GM19099 (cell line): ENCODE measurements around the gene C14orf119.

Experiments used
- POLR2A ChIP-seq: IDR thresholded peaks from 3 replicates; pipeline ENCODE4 v1.6.1; 2011; ENCODE audit warnings: low read depth; ENCODE audit not compliant: insufficient read length; ENCODE audit errors: extremely low read depth

The C14orf119 gene

GRCh38 chr14:23122086-23122485, 26.8 kb downstream of the C14orf119 start:
- no peak for TF ChIP-seq POLR2A

GRCh38 chr14:23123419-23123818, 28.1 kb downstream of the C14orf119 start:
- no peak for TF ChIP-seq POLR2A

- no peak for TF ChIP-seq POLR2A
Observed at GRCh38 chr14:23124337-23124954, 29.1 kb downstream of the C14orf119 start.

- TF ChIP-seq POLR2A, result no peak
Observed at GRCh38 chr14:23125011-23125410, 29.7 kb downstream of the C14orf119 start.

GRCh38 chr14:23125933-23126524, 30.7 kb downstream of the C14orf119 start:
- TF ChIP-seq POLR2A, result no peak

- no peak for TF ChIP-seq POLR2A
Observed at GRCh38 chr14:23126548-23127278, 31.4 kb downstream of the C14orf119 start.

GRCh38 chr14:23127861-23128260, 32.6 kb downstream of the C14orf119 start:
- TF ChIP-seq POLR2A, result no peak

- no peak for TF ChIP-seq POLR2A
Observed at GRCh38 chr14:23128969-23129758, 33.9 kb downstream of the C14orf119 start.

GRCh38 chr14:23129759-23130316, 34.5 kb downstream of the C14orf119 start:
- TF ChIP-seq POLR2A, result no peak

GRCh38 chr14:23130871-23131270, 35.6 kb downstream of the C14orf119 start:
- TF ChIP-seq POLR2A, result no peak

GRCh38 chr14:23131482-23131881, 36.2 kb downstream of the C14orf119 start:
- TF ChIP-seq POLR2A, result no peak

GRCh38 chr14:23132970-23133369, 37.7 kb downstream of the C14orf119 start:
- TF ChIP-seq POLR2A, result no peak

- no peak for TF ChIP-seq POLR2A
Observed at GRCh38 chr14:23136566-23137133, 41.3 kb downstream of the C14orf119 start.

GRCh38 chr14:23137192-23137812, 42.0 kb downstream of the C14orf119 start:
- no peak for TF ChIP-seq POLR2A
